Right lobe of liver (tissue), 6 donors: ENCODE measurements around the gene SRRM1. TPM values are rescaled to one million over a fixed set of nuclear protein-coding genes. Genes with fewer than 3 reads are reported as not detected.
A peak's percentile ranks its signal among the peaks of the same experiment; 100 is the strongest.

Experiments used
- ATAC-seq, 4 donors: fragments of 200-7000 bp; cut with Tn5 transposase; one replicate each; pipeline ENCODE4 v1.9.1; 2020; ENCODE audit warnings: mild to moderate bottlenecking in 4 of 4, moderate library complexity in 4 of 4
- DNase-seq, 3 donors: peaks; one replicate each; pipeline ENCODE4 v3.0.0-alpha.2; 2020
- H3K27ac ChIP-seq, 3 donors: fragments of 200-600 bp; one replicate each; pipeline ENCODE4 v1.8.0; 2022
- H3K27me3 ChIP-seq, 2 donors: fragments of 200-600 bp; one replicate each; pipeline ENCODE4 v1.8.0; 2022
- H3K36me3 ChIP-seq, 4 donors: fragments of 200-600 bp; sonication (generic) in 1 of 4; one replicate each; pipeline versions ENCODE4 v1.5.1 to v1.8.0; 2017 to 2022; ENCODE audit warnings: control low read depth in 1 of 4
- H3K4me1 ChIP-seq, 4 donors: fragments of 200-600 bp; sonication (generic) in 1 of 4; one replicate each; pipeline versions ENCODE4 v1.5.1 to v1.8.0; 2017 to 2022; ENCODE audit warnings: control low read depth in 1 of 4
- H3K4me3 ChIP-seq, 3 donors: fragments of 200-600 bp; one replicate each; pipeline ENCODE4 v1.8.0; 2022
- H3K9me3 ChIP-seq, 4 donors: fragments of 200-600 bp; sonication (generic) in 1 of 4; one replicate each; pipeline versions ENCODE4 v1.5.1 to v1.8.0; 2017 to 2022; ENCODE audit warnings: control low read depth in 1 of 4
- POLR2A ChIP-seq: fragments of 450-650 bp; IDR thresholded peaks from one replicate; pipeline ENCODE4 v1.6.1; 2017; ENCODE audit warnings: antibody characterized with exemption, mild to moderate bottlenecking
- WGBS: methylation state at CpG from one replicate; pipeline ENCODE4 v1.1.6; 2018; ENCODE audit warnings: low coverage, low lambda C conversion rate; ENCODE audit not compliant: insufficient coverage; ENCODE audit errors: missing lambda C conversion rate; 5-methylcytosine and 5-hydroxymethylcytosine counted together
- intact Hi-C, 2 donors: fragments of 100-400 bp; cut with DNase I; formaldehyde crosslinking; loops; one replicate each; pipeline versions ENCODE4 v1.11.2 to v1.14.1; 2022
- total RNA-seq, 6 experiments: library from RNA; depleted of rRNA in 2 of 6; stranded (reverse); fragments of >200 nt in 2 of 6; fragmentation: NEBNext Ultra II Directional in 3 of 6; extraction: Animal tissue kit (Norgen Biotek cat#: 25700) in 3 of 6; gene quantifications; one replicate each; pipeline versions ENCODE4 v1.1.0 to v1.2.4, GENCODE V29; 2016 to 2023
- TF ChIP-seq, protein P1 (sequence below), 4 donors: fragments of 200-600 bp in 3 of 4; fragments of 450-650 bp in 1 of 4; IDR thresholded peaks; one replicate each; pipeline versions ENCODE4 v1.5.1 to v1.8.0; 2016 to 2022; ENCODE audit warnings: antibody characterized with exemption in 4 of 4, mild to moderate bottlenecking in 2 of 4
- donor health status: DM: no; HTN: yes; CAD: no.
- donor health status: DM: no; HTN: no; CAD: no.
- donor health status: DM: no; HTN: no; CAD: no.
- donor health status: DM: no; HTN: yes; CAD: no.
- donor health status: DM: no; HTN: yes; CAD: no.

Gene SRRM1
- total RNA-seq, 6 experiments from 2014 or later: 41.1 to 52.0 (median 44.9) TPM

DNA sequence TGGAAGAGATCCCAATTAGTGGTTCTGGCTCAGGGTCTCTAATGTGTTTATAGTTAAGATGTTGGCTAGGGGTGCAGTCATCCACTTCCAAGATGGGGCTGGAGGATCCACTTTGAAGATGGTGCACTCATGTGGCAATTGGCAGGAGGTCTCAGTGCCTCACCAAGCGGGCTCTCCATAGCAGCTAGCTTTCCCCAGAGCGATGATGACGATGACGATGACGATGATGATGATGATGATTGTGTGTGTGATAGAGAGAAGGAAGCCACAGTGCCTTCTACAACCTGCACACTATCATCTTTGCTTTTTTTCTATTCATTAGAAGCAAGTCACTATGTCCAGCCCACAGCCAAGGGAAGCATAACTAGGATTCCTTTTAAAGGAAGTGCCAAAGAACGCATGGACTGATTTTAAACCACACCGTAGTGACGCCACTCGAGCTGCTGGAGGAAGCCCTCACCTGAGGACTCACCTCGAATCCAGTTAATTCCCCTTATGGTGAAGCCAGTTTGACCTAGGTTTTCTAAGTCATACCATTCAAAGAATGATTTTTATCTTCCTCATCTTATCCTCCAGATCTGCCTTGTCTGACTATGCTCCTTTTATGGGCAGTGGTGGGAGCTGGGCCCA, 49.4 kb downstream of the SRRM1 start:
- no peaks in the 10 kb centered on the region for H3K36me3 ChIP-seq
- no peaks in the 10 kb centered on the region for H3K27me3 ChIP-seq
- ATAC-seq (no peak), DNase-seq (no peak)
- no peak for TF ChIP-seq POLR2A
- TF ChIP-seq, protein P1, sequence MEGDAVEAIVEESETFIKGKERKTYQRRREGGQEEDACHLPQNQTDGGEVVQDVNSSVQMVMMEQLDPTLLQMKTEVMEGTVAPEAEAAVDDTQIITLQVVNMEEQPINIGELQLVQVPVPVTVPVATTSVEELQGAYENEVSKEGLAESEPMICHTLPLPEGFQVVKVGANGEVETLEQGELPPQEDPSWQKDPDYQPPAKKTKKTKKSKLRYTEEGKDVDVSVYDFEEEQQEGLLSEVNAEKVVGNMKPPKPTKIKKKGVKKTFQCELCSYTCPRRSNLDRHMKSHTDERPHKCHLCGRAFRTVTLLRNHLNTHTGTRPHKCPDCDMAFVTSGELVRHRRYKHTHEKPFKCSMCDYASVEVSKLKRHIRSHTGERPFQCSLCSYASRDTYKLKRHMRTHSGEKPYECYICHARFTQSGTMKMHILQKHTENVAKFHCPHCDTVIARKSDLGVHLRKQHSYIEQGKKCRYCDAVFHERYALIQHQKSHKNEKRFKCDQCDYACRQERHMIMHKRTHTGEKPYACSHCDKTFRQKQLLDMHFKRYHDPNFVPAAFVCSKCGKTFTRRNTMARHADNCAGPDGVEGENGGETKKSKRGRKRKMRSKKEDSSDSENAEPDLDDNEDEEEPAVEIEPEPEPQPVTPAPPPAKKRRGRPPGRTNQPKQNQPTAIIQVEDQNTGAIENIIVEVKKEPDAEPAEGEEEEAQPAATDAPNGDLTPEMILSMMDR (IDR thresholded peaks at IDR 0.05): no peak
- H3K9me3 ChIP-seq: no peaks in the 10 kb centered on the region
- WGBS: 83% methylated on average over 8 of the region's 10 CpGs
- intact Hi-C loops: loop anchor here in 1 of 2 donors (5.0 kb wide), 1 partner anchor 145 kb away; no protein-coding TSS in a partner anchor
- peaks cover 0 to 3% (median 0%) of the 10 kb centered on the region in 4 donors for H3K4me1 ChIP-seq
- H3K27ac ChIP-seq: no peak overlapping the region
- H3K4me3 ChIP-seq: no peak overlapping the region

- Histone ChIP-seq H3K27ac (peak overlapping the region in 1 of 3 donors; percentile 7), H3K36me3 (no peaks in the 10 kb centered on the region), H3K27me3 (no peaks in the 10 kb centered on the region), H3K9me3 (no peaks in the 10 kb centered on the region), H3K4me3 (no peak overlapping the region), H3K4me1 (peaks cover 0 to under 1% (median 0%) of the 10 kb centered on the region in 4 donors)
- no peak for DNase-seq
- WGBS: 15% methylated on average over 1 of the region's 5 CpGs
- intact Hi-C loops: loop anchor here in 1 of 2 donors (5.0 kb wide), 1 partner anchor 143 kb away; no protein-coding TSS in a partner anchor
- no peak for TF ChIP-seq POLR2A
- TF ChIP-seq, protein P1 (IDR thresholded peaks at IDR 0.05): no peak
- no peak for ATAC-seq
These were observed 50.8 kb downstream of the SRRM1 start for GRCh38 chr1:24693827-24694379.

DNA sequence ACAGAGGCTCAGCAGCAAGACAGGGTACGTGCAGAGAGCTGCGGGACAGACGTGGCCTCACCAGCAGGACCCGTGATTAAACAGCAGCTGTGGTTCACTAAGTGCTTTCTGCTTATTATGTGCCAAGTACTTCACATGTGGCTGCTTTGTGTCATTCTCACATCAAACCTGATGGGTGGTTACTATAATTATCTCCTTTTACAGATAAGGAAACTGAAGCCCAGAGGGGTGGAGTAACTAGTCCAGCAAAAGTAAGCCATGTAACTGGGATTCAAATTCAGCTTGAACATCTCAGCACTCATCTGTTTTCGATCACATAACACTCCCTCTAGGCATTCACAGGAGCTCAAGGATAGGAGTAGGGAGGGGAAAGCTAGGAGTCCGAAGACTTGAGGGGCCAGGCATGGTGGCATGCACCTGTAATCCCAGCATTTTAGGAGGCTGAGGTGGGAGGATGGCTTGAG, 51.3 kb downstream of the SRRM1 start:
- Histone ChIP-seq H3K9me3 (no peaks in the 10 kb centered on the region), H3K27me3 (no peaks in the 10 kb centered on the region), H3K4me3 (no peak overlapping the region), H3K27ac (peak overlapping the region in 1 of 3 donors; percentile 21), H3K36me3 (no peaks in the 10 kb centered on the region), H3K4me1 (no peaks in the 10 kb centered on the region)
- ATAC-seq (peak in 3 of 4 donors; percentile 28 to 39 (median 30)), DNase-seq (no peak)
- TF ChIP-seq POLR2A: no peak
- 55% methylated on average over 2 of the region's 6 CpGs for WGBS
- intact Hi-C loops: loop anchor here in 1 of 2 donors (5.0 kb wide), 1 partner anchor 143 kb away; no protein-coding TSS in a partner anchor

- intact Hi-C loops: no loop called here
- no peak for TF ChIP-seq POLR2A
- TF ChIP-seq, protein P1 (IDR thresholded peaks at IDR 0.05): no peak
- Histone ChIP-seq H3K36me3 (no peaks in the 10 kb centered on the region), H3K4me1 (no peaks in the 10 kb centered on the region), H3K9me3 (no peaks in the 10 kb centered on the region), H3K27me3 (no peaks in the 10 kb centered on the region), H3K27ac (peak overlapping the region in 2 of 3 donors; percentile 21 to 33), H3K4me3 (no peak overlapping the region)
- ATAC-seq (peak; percentile 69 to 79 (median 74)), DNase-seq (no peak)
- WGBS: 51% methylated on average over 6 of the region's 7 CpGs
These were observed 52.3 kb downstream of the SRRM1 start for GRCh38 chr1:24695202-24695974.
